H9 (cell line): ENCODE data around the gene CKB. TPM values are rescaled to one million over a fixed set of nuclear protein-coding genes. Genes with fewer than 3 reads are reported as not detected.

Experiments used
- DNase-seq: peaks from one replicate; pipeline ENCODE4 v3.0.0-alpha.2; 2017
- H2AFZ ChIP-seq: one replicate; pipeline ENCODE4 v1.6.1; 2013; ENCODE audit warnings: mild to moderate bottlenecking, low read length, control low read depth, moderate library complexity
- H2AK5ac ChIP-seq: 2 replicates; pipeline ENCODE4 v1.6.1; 2013; ENCODE audit warnings: low read length, control low read depth, mixed read lengths; ENCODE audit not compliant: insufficient read length
- H2BK120ac ChIP-seq: one replicate; pipeline ENCODE4 v1.6.1; 2013; ENCODE audit warnings: low read depth, mild to moderate bottlenecking, low read length, control low read depth, inconsistent platforms; ENCODE audit not compliant: poor library complexity, severe bottlenecking
- H2BK12ac ChIP-seq: 2 replicates; pipeline ENCODE4 v1.6.1; 2013; ENCODE audit warnings: low read length, control low read depth, mixed read lengths, low read depth; ENCODE audit not compliant: insufficient read length
- H2BK15ac ChIP-seq: 2 replicates; pipeline ENCODE4 v1.6.1; 2013; ENCODE audit warnings: low read depth, low read length, control low read depth
- H2BK20ac ChIP-seq: one replicate; pipeline ENCODE4 v1.6.1; 2013; ENCODE audit warnings: low read depth, mild to moderate bottlenecking, low read length, control low read depth, inconsistent platforms; ENCODE audit not compliant: poor library complexity, severe bottlenecking
- H2BK5ac ChIP-seq: 2 replicates; pipeline ENCODE4 v1.6.1; 2013; ENCODE audit warnings: low read length, control low read depth, mixed read lengths; ENCODE audit not compliant: insufficient read length
- H3K14ac ChIP-seq: 2 replicates; pipeline ENCODE4 v1.6.1; 2013; ENCODE audit warnings: low read length, control low read depth; ENCODE audit not compliant: insufficient read depth
- H3K18ac ChIP-seq: 2 replicates; pipeline ENCODE4 v1.6.1; 2013; ENCODE audit warnings: low read depth, mild to moderate bottlenecking, mixed read lengths, low read length, control low read depth; ENCODE audit not compliant: insufficient read length
- H3K23ac ChIP-seq: 2 replicates; pipeline ENCODE4 v1.6.1; 2013; ENCODE audit warnings: low read length, control low read depth, mixed read lengths, low read depth; ENCODE audit not compliant: insufficient read length
- H3K23me2 ChIP-seq: 2 replicates; pipeline ENCODE4 v1.6.1; 2013; ENCODE audit warnings: low read depth, mild to moderate bottlenecking, mixed read lengths, low read length, control low read depth; ENCODE audit not compliant: insufficient read length, poor library complexity, severe bottlenecking
- H3K27ac ChIP-seq: 2 replicates; pipeline ENCODE4 v1.5.1; 2013; ENCODE audit warnings: low read length, control low read depth, mixed read lengths, low read depth; ENCODE audit not compliant: insufficient read length
- H3K27me3 ChIP-seq: 2 replicates; pipeline ENCODE4 v1.6.1; 2013; ENCODE audit warnings: low read length, control low read depth, inconsistent platforms; ENCODE audit not compliant: insufficient read depth
- H3K4ac ChIP-seq: 2 replicates; pipeline ENCODE4 v1.6.1; 2013; ENCODE audit warnings: low read depth, mild to moderate bottlenecking, control low read depth, inconsistent platforms, low read length, moderate library complexity
- H3K4me1 ChIP-seq: 2 replicates; pipeline ENCODE4 v1.6.1; 2013; ENCODE audit warnings: low read length, control low read depth, inconsistent platforms; ENCODE audit not compliant: insufficient read depth
- H3K4me2 ChIP-seq: 2 replicates; pipeline ENCODE4 v1.6.1; 2013; ENCODE audit warnings: low read length, control low read depth, mixed read lengths; ENCODE audit not compliant: insufficient read length, insufficient read depth
- H3K56ac ChIP-seq: 2 replicates; pipeline ENCODE4 v1.6.1; 2013; ENCODE audit warnings: low read depth, mild to moderate bottlenecking, mixed read lengths, low read length, control low read depth; ENCODE audit not compliant: insufficient read length
- H3K79me1 ChIP-seq: 2 replicates; pipeline ENCODE4 v1.6.1; 2013; ENCODE audit warnings: low read depth, mild to moderate bottlenecking, moderate library complexity, low read length, control low read depth, inconsistent platforms; ENCODE audit not compliant: insufficient read depth, poor library complexity, severe bottlenecking
- H3K79me2 ChIP-seq: 2 replicates; pipeline ENCODE4 v1.6.1; 2013; ENCODE audit warnings: low read length, control low read depth, inconsistent platforms; ENCODE audit not compliant: insufficient read depth
- H3K9ac ChIP-seq: 2 replicates; pipeline ENCODE4 v1.6.1; 2013; ENCODE audit warnings: low read length, control low read depth, mixed read lengths; ENCODE audit not compliant: insufficient read length; ENCODE audit errors: extremely low read depth
- H3K9me3 ChIP-seq: one replicate; pipeline ENCODE4 v1.6.1; 2013; ENCODE audit warnings: low read depth, low read length, inconsistent platforms; ENCODE audit not compliant: control insufficient read depth
- H3T11ph ChIP-seq: one replicate; pipeline ENCODE4 v1.6.1; 2013; ENCODE audit warnings: mild to moderate bottlenecking, low read length, control low read depth, inconsistent platforms
- H4K20me1 ChIP-seq: one replicate; pipeline ENCODE4 v1.6.1; 2013; ENCODE audit not compliant: control insufficient read depth, insufficient read length, insufficient read depth
- H4K5ac ChIP-seq: 2 replicates; pipeline ENCODE4 v1.6.1; 2013; ENCODE audit warnings: low read depth, mild to moderate bottlenecking, mixed read lengths, low read length, control low read depth; ENCODE audit not compliant: insufficient read length
- H4K8ac ChIP-seq: replicated peaks from 2 replicates; pipeline ENCODE4 v1.6.1; 2013; ENCODE audit warnings: low read length, control low read depth, mixed read lengths, low read depth; ENCODE audit not compliant: insufficient read length
- H4K91ac ChIP-seq: 2 replicates; pipeline ENCODE4 v1.6.1; 2013; ENCODE audit warnings: low read depth, mild to moderate bottlenecking, moderate library complexity, mixed read lengths, low read length, control low read depth; ENCODE audit not compliant: insufficient read length
- H3K27ac Mint-ChIP-seq, 3 experiments: 2 replicates in 2 of 3; 3 replicates in 1 of 3; pipeline ENCODE4 v1.8.0; 2020 to 2021; ENCODE audit warnings: mixed read lengths in 3 of 3, mild to moderate bottlenecking in 1 of 3, moderate library complexity in 1 of 3
- H3K27me3 Mint-ChIP-seq: 2 replicates; pipeline ENCODE4 v1.8.0; 2021; ENCODE audit warnings: low read depth, mild to moderate bottlenecking, moderate library complexity, mixed read lengths
- H3K36me3 Mint-ChIP-seq, 3 experiments: 2 replicates in 2 of 3; 3 replicates in 1 of 3; pipeline ENCODE4 v1.8.0; 2020 to 2021; ENCODE audit warnings: low read depth in 3 of 3, mixed read lengths in 3 of 3; ENCODE audit not compliant: insufficient read depth in 1 of 3
- H3K4me1 Mint-ChIP-seq, 2 experiments: 2 replicates each; pipeline ENCODE4 v1.8.0; 2020; ENCODE audit warnings: mixed read lengths in 2 of 2
- H3K4me3 Mint-ChIP-seq, 2 experiments: 2 replicates in 1 of 2; 3 replicates in 1 of 2; pipeline ENCODE4 v1.8.0; 2020 to 2021; ENCODE audit warnings: mild to moderate bottlenecking in 2 of 2, mixed read lengths in 2 of 2, moderate library complexity in 1 of 2
- H3K9me3 Mint-ChIP-seq, 2 experiments: 2 replicates in 1 of 2; 3 replicates in 1 of 2; pipeline ENCODE4 v1.8.0; 2020; ENCODE audit warnings: mild to moderate bottlenecking in 2 of 2, mixed read lengths in 2 of 2, moderate library complexity in 1 of 2
- CTCF ChIP-seq: fragments of 200-600 bp; sonication (generic); conservative IDR thresholded peaks from 3 replicates; pipeline ENCODE4 v1.8.0; 2021; ENCODE audit warnings: antibody characterized with exemption, mild to moderate bottlenecking
- WGBS: extraction: QIAGEN DNeasy Blood & Tissue Kit; methylation state at CpG from one replicate; pipeline ENCODE4 v1.1.7; 2013; ENCODE audit warnings: missing lambda C conversion rate, low lambda C conversion rate, mixed read lengths; ENCODE audit not compliant: insufficient read length; ENCODE audit errors: extremely low coverage; 5-methylcytosine and 5-hydroxymethylcytosine counted together
- total RNA-seq: library from RNA; stranded (reverse); gene quantifications from 2 replicates; pipeline ENCODE4 v1.2.1, GENCODE V29; 2021

CKB gene
- total RNA-seq, 1 experiment from 2014 or later = 517 TPM

GRCh38 chr14:103556946-103557758, 34.5 kb upstream of the CKB start:
- no peak overlapping the region for H3K27ac ChIP-seq
- peaks cover 10% of the 10 kb centered on the region for H3K79me1 ChIP-seq
- no peak overlapping the region for H2BK120ac ChIP-seq
- no peak for DNase-seq
- no peaks in the 10 kb centered on the region for H3K27me3 Mint-ChIP-seq
- no peak for TF ChIP-seq CTCF
- no peak overlapping the region for H3T11ph ChIP-seq
- no peak overlapping the region for H2BK12ac ChIP-seq
- H3K23ac ChIP-seq = no peak overlapping the region
- H3K4me1 ChIP-seq = no peaks in the 10 kb centered on the region
- H4K20me1 ChIP-seq = no peaks in the 10 kb centered on the region
- H4K5ac ChIP-seq = no peak overlapping the region
- peaks cover 5% of the 10 kb centered on the region for H3K23me2 ChIP-seq
- no peak overlapping the region for H3K4ac ChIP-seq
- H3K4me1 Mint-ChIP-seq = peaks cover 13 to 17% of the 10 kb centered on the region in 2 experiments
- H2AFZ ChIP-seq = no peak overlapping the region
- H3K9ac ChIP-seq = no peak overlapping the region
- no CpG with 5 or more reads among the region's 15 CpGs for WGBS
- no peak overlapping the region for H2BK20ac ChIP-seq
- no peak overlapping the region for H4K8ac ChIP-seq
- H3K27ac Mint-ChIP-seq = 0 out of 7 replicates have a peak overlapping the region, but pooled peaks of 1 of the 3 experiments have one; percentile 13
- no peak overlapping the region for H2AK5ac ChIP-seq
- no peak overlapping the region for H2BK5ac ChIP-seq
- H3K4me3 Mint-ChIP-seq = no peak overlapping the region
- no peaks in the 10 kb centered on the region for H3K27me3 ChIP-seq
- H3K14ac ChIP-seq = no peak overlapping the region
- H3K36me3 Mint-ChIP-seq = peaks cover 16 to 32% (median 24%) of the 10 kb centered on the region in 3 experiments
- H4K91ac ChIP-seq = no peak overlapping the region
- no peak overlapping the region for H3K56ac ChIP-seq
- H3K9me3 ChIP-seq = no peaks in the 10 kb centered on the region
- H3K79me2 ChIP-seq = peaks cover 16% of the 10 kb centered on the region; the same call in 1 of the 2 replicates
- H3K18ac ChIP-seq = no peak overlapping the region
- H3K4me2 ChIP-seq = no peak overlapping the region
- no peaks in the 10 kb centered on the region for H3K9me3 Mint-ChIP-seq
- no peak overlapping the region for H2BK15ac ChIP-seq
